Stimulated activated CD4-positive, alpha-beta T cell treated with anti-CD3 and anti-CD28 coated beads, TNF-alpha, amount 100 ng/mL, for 48 hours (primary cell): ENCODE results near the gene CD27.
"Not testable (repeated sequence)": the region's sequence is repeated elsewhere in the genome, so short reads cannot be mapped to it uniquely, and the experiment has no call there.

Source experiments
- DNase-seq, 3 donors: peaks; one replicate each; pipeline ENCODE4 v3.0.0-alpha.2; 2020; ENCODE audit warnings: low read depth in 3 of 3

Gene CD27

DNA sequence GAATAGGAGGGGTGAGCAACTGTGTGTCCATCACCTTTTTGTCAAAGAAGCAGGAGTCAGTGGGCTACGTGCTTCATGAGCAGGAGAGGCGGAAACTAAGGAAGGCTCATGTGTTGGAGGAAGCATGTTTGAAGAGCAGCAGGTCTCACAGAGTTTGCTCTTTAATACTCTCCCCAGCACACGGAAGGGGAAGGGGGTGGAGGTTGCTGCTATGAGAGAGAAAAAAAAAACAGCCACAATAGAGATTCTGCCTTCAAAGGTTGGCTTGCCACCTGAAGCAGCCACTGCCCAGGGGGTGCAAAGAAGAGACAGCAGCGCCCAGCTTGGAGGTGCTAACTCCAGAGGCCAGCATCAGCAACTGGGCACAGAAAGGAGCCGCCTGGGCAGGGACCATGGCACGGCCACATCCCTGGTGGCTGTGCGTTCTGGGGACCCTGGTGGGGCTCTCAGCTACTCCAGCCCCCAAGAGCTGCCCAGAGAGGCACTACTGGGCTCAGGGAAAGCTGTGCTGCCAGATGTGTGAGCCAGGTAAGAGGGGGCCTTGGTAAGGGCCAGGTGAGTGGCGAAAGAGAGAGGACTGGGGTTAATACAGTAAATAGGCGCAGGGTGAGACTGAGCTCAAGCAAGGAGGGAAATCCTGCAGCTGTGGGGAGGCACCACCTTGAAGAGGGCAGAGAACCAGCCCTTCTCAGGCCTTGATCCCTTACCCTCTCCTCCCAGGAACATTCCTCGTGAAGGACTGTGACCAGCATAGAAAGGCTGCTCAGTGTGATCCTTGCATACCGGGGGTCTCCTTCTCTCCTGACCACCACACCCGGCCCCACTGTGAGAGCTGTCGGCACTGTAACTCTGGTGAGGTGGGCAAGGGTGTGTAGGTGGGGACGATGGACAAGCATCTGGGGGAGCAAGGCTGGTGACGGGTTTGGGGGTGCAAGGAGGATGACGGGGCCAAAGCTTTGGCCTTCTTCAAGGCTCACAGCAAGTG, at the start of gene CD27:
Gene CD27 (plus strand): TSS at position 252 of the 985 bp plus-strand sequence. CDS start 141 bp downstream, at position 393.
- DNase-seq = no peak

DNA sequence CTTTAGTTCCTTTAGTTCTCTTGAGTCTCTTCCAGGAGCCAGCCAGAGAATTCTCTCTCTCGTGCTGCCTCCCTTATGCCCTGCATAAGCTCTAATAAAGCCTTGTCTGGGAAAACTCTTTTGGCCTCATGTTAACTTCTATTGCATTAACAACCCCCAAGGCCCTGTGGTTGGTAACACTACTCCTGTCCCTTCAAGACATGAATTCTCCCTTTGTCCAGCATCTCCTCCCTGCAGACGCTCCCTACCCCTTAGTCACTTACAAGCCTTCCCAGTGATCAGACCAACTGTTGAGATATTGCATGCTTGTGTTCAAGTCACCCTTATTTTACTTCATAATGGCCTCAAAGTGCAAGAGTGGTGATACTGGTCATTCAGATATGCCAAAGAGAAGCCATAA, 48.7 kb upstream of the CD27 start:
- no peak for DNase-seq

GRCh38 chr12:6399884-6400644, 44.7 kb upstream of the CD27 start:
- no peak for DNase-seq

- no peak for DNase-seq
Measured at GRCh38 chr12:6404390-6404789, 40.4 kb upstream of the CD27 start.

DNA sequence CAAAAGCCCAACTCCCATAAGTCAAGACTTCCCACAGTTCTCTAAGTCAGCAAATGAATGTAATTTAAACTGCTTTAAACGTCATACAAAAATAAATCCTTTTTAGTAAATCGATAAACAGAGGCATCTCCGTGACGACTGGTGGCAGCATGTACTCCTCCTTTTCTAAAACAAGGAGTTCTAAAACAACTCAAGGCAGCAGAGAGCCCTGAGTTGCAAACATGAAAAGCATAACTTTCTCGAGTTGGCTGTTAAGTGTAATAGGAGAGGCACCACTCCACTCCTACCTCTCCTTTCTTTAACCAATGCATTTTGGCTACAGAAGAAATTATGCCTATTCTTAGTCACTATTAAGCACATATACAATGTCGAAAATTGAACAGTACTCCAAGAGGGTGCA, 38.8 kb upstream of the CD27 start:
- DNase-seq = no peak

- DNase-seq = no peak
Measured at GRCh38 chr12:6407236-6407954, 37.4 kb upstream of the CD27 start.

DNA sequence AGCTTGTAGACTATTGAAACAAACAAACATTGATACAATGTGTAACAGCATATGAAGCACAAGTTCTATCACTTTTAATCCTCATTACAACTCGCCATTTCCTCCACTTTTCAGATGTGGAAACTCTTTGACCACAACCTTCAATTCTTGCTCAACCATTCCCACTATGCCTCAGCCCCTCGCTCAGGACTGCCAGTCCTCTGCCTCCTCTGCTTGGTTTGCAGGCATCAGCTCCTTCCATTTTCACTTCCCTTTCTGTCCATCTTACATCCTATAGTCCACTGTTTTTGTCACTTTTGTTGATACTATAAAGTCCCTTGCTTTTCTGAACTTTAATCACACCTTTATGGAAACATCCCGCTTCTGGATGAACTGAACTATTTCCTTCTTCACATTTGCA, 28.2 kb upstream of the CD27 start:
- no peak for DNase-seq

- DNase-seq = no peak
Measured at GRCh38 chr12:6418796-6419195, 26.0 kb upstream of the CD27 start.

DNA sequence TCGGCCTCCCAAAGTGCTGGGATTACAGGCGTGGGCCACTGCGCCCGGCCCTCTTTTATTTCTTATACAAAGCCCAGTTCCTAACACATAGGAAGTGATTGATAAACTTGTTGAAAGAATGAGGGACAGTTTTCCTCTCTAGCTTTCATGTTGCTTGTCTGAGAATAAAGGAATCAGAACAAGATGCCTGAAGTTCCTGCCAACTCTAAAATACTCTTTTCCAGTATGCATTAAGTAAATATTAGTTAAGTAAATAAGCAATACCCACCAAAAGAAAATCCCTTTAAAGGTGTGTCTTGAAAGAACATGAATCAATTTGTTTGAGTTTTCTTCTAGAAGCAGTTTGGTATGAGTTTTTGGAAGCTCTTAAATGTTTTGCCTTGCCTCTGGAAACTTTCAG, 24.4 kb upstream of the CD27 start:
- no peak for DNase-seq

- DNase-seq = peak in 2 of 3 donors; percentile 56 to 68
Measured at GRCh38 chr12:6423267-6424007, 21.3 kb upstream of the CD27 start.

- DNase-seq = no peak
Measured at GRCh38 chr12:6424008-6424347, 20.8 kb upstream of the CD27 start.

DNA sequence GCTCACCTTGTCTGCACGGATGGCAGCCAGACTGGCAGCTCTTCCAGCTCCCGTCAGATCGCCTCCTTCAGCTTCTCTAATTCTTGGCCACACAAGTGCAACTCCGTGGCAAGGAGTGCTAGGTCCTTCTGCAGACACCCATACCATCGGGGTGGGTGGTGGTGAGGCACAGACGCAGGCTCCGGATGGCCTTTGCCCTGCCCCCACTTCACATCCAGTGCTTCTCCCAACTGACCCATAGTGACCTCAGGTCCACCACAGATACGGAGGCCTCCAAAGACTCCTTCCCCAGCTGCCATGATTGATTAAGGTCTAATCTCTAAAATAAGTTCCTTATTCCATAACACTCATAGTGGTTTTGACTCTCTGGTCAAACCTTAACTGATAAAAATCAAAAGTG, 19.9 kb upstream of the CD27 start:
- DNase-seq = no peak

GRCh38 chr12:6425590-6426531, 18.9 kb upstream of the CD27 start:
- no peak for DNase-seq

DNA sequence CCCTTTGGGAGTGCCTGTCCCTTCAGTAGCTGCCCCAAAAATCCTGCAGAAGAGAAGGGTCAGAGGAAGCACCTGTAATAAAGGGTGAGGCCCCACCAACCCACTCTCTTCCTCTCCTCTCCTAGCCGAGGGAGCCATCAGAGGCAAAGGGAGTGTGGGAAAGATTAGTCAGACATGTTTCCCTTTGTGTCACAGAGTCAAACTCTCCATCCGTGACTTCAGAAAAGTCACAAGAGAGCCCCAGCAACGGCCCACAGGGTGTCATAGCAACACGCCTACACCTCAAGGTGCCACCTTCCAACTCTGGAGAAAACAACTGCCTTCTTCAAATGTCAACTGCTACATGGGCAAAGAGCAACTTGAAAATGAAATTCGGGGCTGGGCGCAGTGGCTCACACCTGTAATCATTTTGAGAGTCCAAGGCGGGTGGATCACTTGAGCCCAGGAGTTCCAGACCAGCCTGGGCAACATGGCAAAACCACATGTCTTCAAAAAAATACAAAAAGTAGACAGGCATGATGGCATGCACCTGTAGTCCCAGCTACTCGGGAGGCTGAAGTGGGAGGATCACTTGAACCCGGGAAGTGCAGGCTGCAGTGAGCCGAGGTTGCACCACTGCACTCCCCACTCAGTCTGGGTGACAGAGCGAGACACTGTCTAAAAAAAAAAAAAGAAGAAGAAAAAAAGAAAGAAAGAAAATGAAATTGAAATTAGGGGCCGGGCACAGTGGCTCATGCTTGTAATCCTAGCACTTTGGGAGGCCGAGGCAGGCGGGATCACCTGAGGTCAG, 17.7 kb upstream of the CD27 start:
- DNase-seq = peak; percentile 88 to 95 (median 93)

DNA sequence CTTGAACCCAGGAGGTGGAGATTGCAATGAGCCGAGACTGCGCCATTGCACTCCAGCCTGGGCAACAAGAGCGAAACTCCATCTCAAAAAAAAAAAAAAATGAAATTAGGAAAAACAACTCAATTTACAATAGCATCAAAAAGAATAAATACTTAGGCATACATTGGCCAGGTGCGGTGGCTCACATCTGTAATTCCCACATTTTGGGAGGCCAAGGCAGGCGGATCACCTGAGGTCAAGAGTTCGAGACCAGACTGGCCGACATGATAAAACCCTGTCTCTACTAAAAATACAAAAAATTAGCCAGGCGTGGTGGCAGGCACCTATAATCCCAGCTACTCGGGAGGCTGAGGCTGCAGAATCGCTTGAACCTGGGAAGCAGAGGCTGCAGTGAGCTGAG, 17.0 kb upstream of the CD27 start:
- DNase-seq = not testable (repeated sequence)

DNA sequence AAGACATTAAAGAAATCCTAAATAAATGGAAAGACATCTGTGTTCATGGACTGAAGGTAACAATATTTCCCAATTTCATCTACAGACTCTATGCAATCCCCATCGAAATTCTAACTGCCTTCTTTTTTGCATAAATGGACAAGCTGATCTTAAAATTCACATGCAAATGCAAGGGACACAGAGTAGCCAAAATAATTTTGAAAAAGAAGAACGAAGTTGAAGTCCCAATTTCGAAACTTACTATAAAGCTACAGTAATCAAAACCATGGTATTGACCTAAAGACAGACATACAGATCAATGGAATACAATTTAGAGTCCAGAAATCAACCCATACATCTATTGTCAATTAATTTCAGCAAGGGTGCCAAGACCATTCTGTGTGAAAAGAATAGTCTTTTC, 16.4 kb upstream of the CD27 start:
- DNase-seq = no peak

GRCh38 chr12:6430124-6430989, 14.4 kb upstream of the CD27 start:
- no peak for DNase-seq

GRCh38 chr12:6432991-6433390, 11.8 kb upstream of the CD27 start:
- DNase-seq = no peak
